ENCODE measurements around the gene FUS.

FUS gene

GRCh38 chr16:31189412-31189778 is 9.5 kb downstream of the FUS start:
- no peak overlapping the region for H3K4me3 ChIP-seq (ENCODE audit: low read length in 2 of 2)
- no peaks in the 10 kb centered on the region for H3K27me3 ChIP-seq (ENCODE audit: control insufficient read depth in 3 of 3, insufficient read depth in 3 of 3, low read depth in 1 of 3, low read length in 3 of 3)
- no peak overlapping the region for H3K14ac ChIP-seq (ENCODE audit: low read length)
- no peak overlapping the region for H2BK15ac ChIP-seq (ENCODE audit: low read length)
- no peak overlapping the region for H4K8ac ChIP-seq (ENCODE audit: low read depth, low read length)
- peaks cover 10% of the 10 kb centered on the region for H3K79me1 ChIP-seq (ENCODE audit: low read depth, low read length)
- H3K23ac ChIP-seq (ENCODE audit: low read depth, low read length, poor library complexity): no peak overlapping the region
- no peak overlapping the region for H4K91ac ChIP-seq (ENCODE audit: low read depth, low read length, poor library complexity)
- H2BK120ac ChIP-seq (ENCODE audit: low read depth, low read length): no peak overlapping the region
- DNase-seq (ENCODE audit: low spot score): no peak
- H3K36me3 ChIP-seq (replicated peaks in 1 of 2; ENCODE audit: control insufficient read depth in 2 of 2, insufficient read depth in 2 of 2, low read length in 2 of 2): peaks cover 78 to 100% of the 10 kb centered on the region in 2 donors
- no peak overlapping the region for H3K18ac ChIP-seq (ENCODE audit: low read length)
- no peaks in the 10 kb centered on the region for H3K9me3 ChIP-seq (replicated peaks in 1 of 2; ENCODE audit: control insufficient read depth in 2 of 2, insufficient read depth in 1 of 2, low read depth in 1 of 2, low read length in 2 of 2)
- H2AK5ac ChIP-seq (ENCODE audit: low read depth, low read length): no peak overlapping the region
- no peak overlapping the region for H2BK12ac ChIP-seq (ENCODE audit: low read length)
- no peak overlapping the region for H2BK5ac ChIP-seq (ENCODE audit: low read length)
- no peak overlapping the region for H2AFZ ChIP-seq (ENCODE audit: low read length)
- H3K4ac ChIP-seq (ENCODE audit: low read length): no peak overlapping the region
- H3K4me2 ChIP-seq (ENCODE audit: insufficient read depth, low read length, poor library complexity, severe bottlenecking): no peak overlapping the region
- no peaks in the 10 kb centered on the region for H3K4me1 ChIP-seq (ENCODE audit: control insufficient read depth in 2 of 2, insufficient read depth in 1 of 2, low read depth in 1 of 2, low read length in 2 of 2)
- no peak overlapping the region for H3K9ac ChIP-seq (ENCODE audit: low read depth, low read length, poor library complexity)
- H3K27ac ChIP-seq (replicated peaks; ENCODE audit: low read length): no peak overlapping the region
- WGBS, 2 donors (ENCODE audit: extremely low coverage in 2 of 2, insufficient read length in 2 of 2, insufficient replicate concordance in 1 of 2): no CpG with 5 or more reads among the region's 2 CpGs

GRCh38 chr16:31190061-31190460 is 10.1 kb downstream of the FUS start:
- H2BK12ac ChIP-seq (ENCODE audit: low read length): no peak overlapping the region
- H3K79me1 ChIP-seq (ENCODE audit: low read depth, low read length): peaks cover 6% of the 10 kb centered on the region
- no peak overlapping the region for H3K4me3 ChIP-seq (ENCODE audit: low read length in 2 of 2)
- no peak overlapping the region for H3K4me2 ChIP-seq (ENCODE audit: insufficient read depth, low read length, poor library complexity, severe bottlenecking)
- no peak overlapping the region for H3K4ac ChIP-seq (ENCODE audit: low read length)
- no peak overlapping the region for H3K27ac ChIP-seq (replicated peaks; ENCODE audit: low read length)
- no peak overlapping the region for H2BK15ac ChIP-seq (ENCODE audit: low read length)
- H2BK120ac ChIP-seq (ENCODE audit: low read depth, low read length): no peak overlapping the region
- H3K14ac ChIP-seq (ENCODE audit: low read length): no peak overlapping the region
- no peaks in the 10 kb centered on the region for H3K27me3 ChIP-seq (ENCODE audit: control insufficient read depth in 3 of 3, insufficient read depth in 3 of 3, low read depth in 1 of 3, low read length in 3 of 3)
- no peak for DNase-seq (ENCODE audit: low spot score)
- no peak overlapping the region for H4K8ac ChIP-seq (ENCODE audit: low read depth, low read length)
- H4K91ac ChIP-seq (ENCODE audit: low read depth, low read length, poor library complexity): no peak overlapping the region
- no peaks in the 10 kb centered on the region for H3K9me3 ChIP-seq (replicated peaks in 1 of 2; ENCODE audit: control insufficient read depth in 2 of 2, insufficient read depth in 1 of 2, low read depth in 1 of 2, low read length in 2 of 2)
- no peak overlapping the region for H2AK5ac ChIP-seq (ENCODE audit: low read depth, low read length)
- no peak overlapping the region for H2AFZ ChIP-seq (ENCODE audit: low read length)
- no peaks in the 10 kb centered on the region for H3K4me1 ChIP-seq (ENCODE audit: control insufficient read depth in 2 of 2, insufficient read depth in 1 of 2, low read depth in 1 of 2, low read length in 2 of 2)
- H3K9ac ChIP-seq (ENCODE audit: low read depth, low read length, poor library complexity): peak overlapping the region; percentile 32
- WGBS, 2 donors (ENCODE audit: extremely low coverage in 2 of 2, insufficient read length in 2 of 2, insufficient replicate concordance in 1 of 2): no CpG with 5 or more reads among the region's 12 CpGs
- no peak overlapping the region for H3K18ac ChIP-seq (ENCODE audit: low read length)
- peaks cover 79 to 100% of the 10 kb centered on the region in 2 donors for H3K36me3 ChIP-seq (replicated peaks in 1 of 2; ENCODE audit: control insufficient read depth in 2 of 2, insufficient read depth in 2 of 2, low read length in 2 of 2)
- H2BK5ac ChIP-seq (ENCODE audit: low read length): no peak overlapping the region
- no peak overlapping the region for H3K23ac ChIP-seq (ENCODE audit: low read depth, low read length, poor library complexity)

- Histone ChIP-seq H3K4me2 (ENCODE audit: insufficient read depth, low read length, poor library complexity, severe bottlenecking) (no peak overlapping the region), H3K18ac (ENCODE audit: low read length) (no peak overlapping the region), H3K27me3 (ENCODE audit: control insufficient read depth in 3 of 3, insufficient read depth in 3 of 3, low read depth in 1 of 3, low read length in 3 of 3) (no peaks in the 10 kb centered on the region), H3K9me3 (replicated peaks in 1 of 2; ENCODE audit: control insufficient read depth in 2 of 2, insufficient read depth in 1 of 2, low read depth in 1 of 2, low read length in 2 of 2) (no peaks in the 10 kb centered on the region), H3K14ac (ENCODE audit: low read length) (no peak overlapping the region), H3K23ac (ENCODE audit: low read depth, low read length, poor library complexity) (no peak overlapping the region), H3K4me3 (ENCODE audit: low read length in 2 of 2) (no peak overlapping the region), H3K27ac (replicated peaks; ENCODE audit: low read length) (no peak overlapping the region), H3K4ac (ENCODE audit: low read length) (no peak overlapping the region), H2BK15ac (ENCODE audit: low read length) (no peak overlapping the region), H4K8ac (ENCODE audit: low read depth, low read length) (no peak overlapping the region), H3K36me3 (replicated peaks in 1 of 2; ENCODE audit: control insufficient read depth in 2 of 2, insufficient read depth in 2 of 2, low read length in 2 of 2) (peaks cover 76 to 100% of the 10 kb centered on the region in 2 donors), H2BK5ac (ENCODE audit: low read length) (no peak overlapping the region), H2AFZ (ENCODE audit: low read length) (no peak overlapping the region), H2BK120ac (ENCODE audit: low read depth, low read length) (no peak overlapping the region), H4K91ac (ENCODE audit: low read depth, low read length, poor library complexity) (no peak overlapping the region), H3K4me1 (ENCODE audit: control insufficient read depth in 2 of 2, insufficient read depth in 1 of 2, low read depth in 1 of 2, low read length in 2 of 2) (no peaks in the 10 kb centered on the region), H2AK5ac (ENCODE audit: low read depth, low read length) (no peak overlapping the region), H3K79me1 (ENCODE audit: low read depth, low read length) (peaks cover 5% of the 10 kb centered on the region), H3K9ac (ENCODE audit: low read depth, low read length, poor library complexity) (no peak overlapping the region), H2BK12ac (ENCODE audit: low read length) (no peak overlapping the region)
- no CpG with 5 or more reads among the region's 17 CpGs for WGBS, 2 donors (ENCODE audit: extremely low coverage in 2 of 2, insufficient read length in 2 of 2, insufficient replicate concordance in 1 of 2)
- DNase-seq (ENCODE audit: low spot score): no peak
These were observed 11.0 kb downstream of the FUS start for GRCh38 chr16:31190818-31191444.

- H3K36me3 ChIP-seq (replicated peaks in 1 of 2; ENCODE audit: control insufficient read depth in 2 of 2, insufficient read depth in 2 of 2, low read length in 2 of 2): peaks cover 71 to 100% of the 10 kb centered on the region in 2 donors
- H3K4me3 ChIP-seq (ENCODE audit: low read length in 2 of 2): no peak overlapping the region
- H2BK5ac ChIP-seq (ENCODE audit: low read length): no peak overlapping the region
- H3K27ac ChIP-seq (replicated peaks; ENCODE audit: low read length): peak overlapping the region; percentile 15
- H3K4me2 ChIP-seq (ENCODE audit: insufficient read depth, low read length, poor library complexity, severe bottlenecking): no peak overlapping the region
- WGBS, 2 donors (ENCODE audit: extremely low coverage in 2 of 2, insufficient read length in 2 of 2, insufficient replicate concordance in 1 of 2): no CpG with 5 or more reads among the region's 5 CpGs
- H2AFZ ChIP-seq (ENCODE audit: low read length): no peak overlapping the region
- H3K4ac ChIP-seq (ENCODE audit: low read length): no peak overlapping the region
- H3K9me3 ChIP-seq (replicated peaks in 1 of 2; ENCODE audit: control insufficient read depth in 2 of 2, insufficient read depth in 1 of 2, low read depth in 1 of 2, low read length in 2 of 2): no peaks in the 10 kb centered on the region
- H3K4me1 ChIP-seq (ENCODE audit: control insufficient read depth in 2 of 2, insufficient read depth in 1 of 2, low read depth in 1 of 2, low read length in 2 of 2): no peaks in the 10 kb centered on the region
- no peak overlapping the region for H3K23ac ChIP-seq (ENCODE audit: low read depth, low read length, poor library complexity)
- DNase-seq (ENCODE audit: low spot score): no peak
- H3K79me1 ChIP-seq (ENCODE audit: low read depth, low read length): peaks cover 7% of the 10 kb centered on the region
- no peak overlapping the region for H2BK12ac ChIP-seq (ENCODE audit: low read length)
- H2BK120ac ChIP-seq (ENCODE audit: low read depth, low read length): no peak overlapping the region
- no peak overlapping the region for H2AK5ac ChIP-seq (ENCODE audit: low read depth, low read length)
- H2BK15ac ChIP-seq (ENCODE audit: low read length): no peak overlapping the region
- H3K14ac ChIP-seq (ENCODE audit: low read length): no peak overlapping the region
- no peak overlapping the region for H4K91ac ChIP-seq (ENCODE audit: low read depth, low read length, poor library complexity)
- H3K18ac ChIP-seq (ENCODE audit: low read length): no peak overlapping the region
- no peak overlapping the region for H3K9ac ChIP-seq (ENCODE audit: low read depth, low read length, poor library complexity)
- H4K8ac ChIP-seq (ENCODE audit: low read depth, low read length): no peak overlapping the region
- no peaks in the 10 kb centered on the region for H3K27me3 ChIP-seq (ENCODE audit: control insufficient read depth in 3 of 3, insufficient read depth in 3 of 3, low read depth in 1 of 3, low read length in 3 of 3)
These were observed 11.9 kb downstream of the FUS start for GRCh38 chr16:31191697-31192428.

All from neuronal stem cell (in vitro differentiated cells).